UCSD-AML1 (cell line): ENCODE data around the gene CYS1.

Experiments
- DNase-seq: peaks from one replicate; lab custom pipeline; 2025; ENCODE audit not compliant: unreplicated experiment; lab: John Stamatoyannopoulos, UW

CYS1 gene

DNA sequence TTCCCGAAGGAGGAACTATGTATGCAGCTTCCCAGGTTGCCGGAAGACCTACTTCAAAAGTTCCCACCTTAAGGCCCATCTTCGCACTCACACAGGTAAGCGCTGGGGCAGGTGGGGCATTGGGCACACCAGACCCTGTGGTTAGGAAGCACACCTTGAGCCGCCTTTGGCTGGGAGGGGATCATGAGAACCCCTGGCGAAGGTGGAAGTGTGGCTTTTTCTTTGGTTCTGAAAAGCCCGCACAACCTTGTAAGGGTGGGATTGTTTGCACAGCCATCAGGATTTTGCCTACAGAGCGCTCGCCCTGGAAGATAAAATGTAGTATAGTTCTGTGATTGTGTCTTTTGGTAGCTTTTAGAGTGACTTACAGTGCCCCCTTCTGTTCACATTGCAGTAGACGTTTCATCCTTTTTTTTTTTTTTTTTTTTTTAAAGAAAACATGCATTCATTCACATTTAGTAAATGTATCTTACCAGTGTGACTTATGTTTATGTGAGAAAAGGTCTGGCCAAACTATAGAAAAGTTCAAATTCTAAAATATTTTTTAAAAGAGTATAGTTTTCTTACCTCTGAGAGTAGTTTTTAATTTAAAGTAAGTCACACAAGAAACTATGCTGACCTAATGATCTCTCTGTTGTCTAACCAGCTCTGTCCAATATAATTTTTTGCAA lies 31.6 kb downstream of the CYS1 start:
- no peak for DNase-seq

DNA sequence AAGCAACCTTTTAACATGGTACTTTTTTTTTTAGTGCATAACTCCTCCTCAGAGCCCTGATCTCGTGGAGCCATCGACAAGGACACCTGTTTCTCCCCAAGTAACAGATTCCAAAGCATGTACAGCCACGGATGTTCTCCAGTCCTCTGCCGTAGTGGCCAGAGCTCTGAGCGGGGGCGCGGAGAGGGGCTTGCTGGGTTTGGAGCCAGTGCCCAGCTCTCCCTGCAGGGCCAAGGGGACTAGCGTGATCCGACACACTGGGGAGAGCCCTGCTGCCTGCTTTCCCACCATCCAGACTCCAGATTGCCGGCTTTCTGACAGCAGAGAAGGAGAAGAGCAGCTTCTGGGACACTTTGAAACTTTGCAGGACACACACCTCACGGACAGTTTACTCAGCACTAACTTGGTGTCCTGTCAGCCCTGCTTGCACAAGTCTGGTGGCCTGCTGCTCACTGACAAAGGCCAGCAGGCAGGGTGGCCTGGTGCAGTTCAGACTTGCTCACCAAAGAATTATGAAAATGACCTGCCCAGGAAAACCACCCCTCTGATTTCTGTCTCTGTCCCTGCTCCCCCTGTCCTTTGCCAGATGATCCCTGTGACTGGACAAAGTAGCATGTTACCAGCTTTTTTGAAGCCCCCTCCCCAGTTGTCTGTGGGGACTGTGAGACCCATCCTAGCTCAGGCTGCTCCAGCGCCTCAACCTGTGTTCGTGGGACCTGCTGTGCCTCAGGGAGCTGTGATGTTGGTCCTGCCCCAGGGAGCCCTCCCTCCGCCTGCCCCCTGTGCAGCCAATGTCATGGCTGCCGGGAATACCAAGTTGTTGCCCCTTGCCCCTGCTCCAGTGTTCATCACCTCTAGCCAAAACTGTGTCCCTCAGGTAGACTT lies 32.4 kb downstream of the CYS1 start:
- no peak for DNase-seq

GRCh38 chr2:10046931-10047330 lies 33.3 kb downstream of the CYS1 start:
- DNase-seq: no peak

- DNase-seq: no peak
Measured at GRCh38 chr2:10045561-10046355, 34.5 kb downstream of the CYS1 start.

DNA sequence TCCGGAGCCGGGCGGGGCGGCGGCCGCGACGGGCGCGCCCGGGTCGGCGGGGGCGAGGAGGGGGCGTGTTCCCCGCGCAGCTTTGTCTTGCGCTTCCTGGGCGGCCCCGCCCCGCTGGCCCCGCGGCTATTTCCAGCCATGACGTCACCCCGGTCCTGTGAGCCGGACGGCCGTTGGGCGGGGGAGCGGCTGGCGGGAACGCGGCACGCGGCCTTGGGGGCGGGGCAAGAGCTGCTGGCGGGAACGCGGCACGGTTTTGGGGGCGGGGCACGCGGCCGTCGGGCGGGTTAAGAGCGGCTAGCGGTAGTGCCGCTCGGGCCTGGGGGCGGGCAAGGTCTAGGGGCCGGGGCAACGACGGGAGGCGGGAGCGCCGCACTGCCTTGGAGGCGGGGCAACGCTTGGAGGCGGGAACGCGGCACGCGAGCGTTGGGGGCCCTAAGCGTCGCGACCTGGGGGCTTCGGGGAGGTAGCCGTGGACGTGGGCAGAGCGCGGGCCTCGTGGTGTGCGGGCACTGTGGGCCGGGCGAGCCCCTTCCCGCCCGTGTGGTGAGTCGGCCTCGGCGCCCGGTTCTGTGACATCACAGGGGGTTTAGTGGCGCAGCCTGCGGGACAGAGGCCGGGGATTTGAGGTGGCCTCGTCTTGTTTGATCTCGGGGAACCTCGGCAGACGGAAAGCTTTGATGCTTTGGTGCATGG lies 36.2 kb downstream of the CYS1 start:
- peak; percentile 49 for DNase-seq

- peak; percentile 86 for DNase-seq
Measured at GRCh38 chr2:10043256-10043905, 36.8 kb downstream of the CYS1 start, which contains the start of gene KLF11. TSS of gene KLF11 (plus strand) at chr2:10043550. CDS start at chr2:10043717, 167 bp downstream.

DNA sequence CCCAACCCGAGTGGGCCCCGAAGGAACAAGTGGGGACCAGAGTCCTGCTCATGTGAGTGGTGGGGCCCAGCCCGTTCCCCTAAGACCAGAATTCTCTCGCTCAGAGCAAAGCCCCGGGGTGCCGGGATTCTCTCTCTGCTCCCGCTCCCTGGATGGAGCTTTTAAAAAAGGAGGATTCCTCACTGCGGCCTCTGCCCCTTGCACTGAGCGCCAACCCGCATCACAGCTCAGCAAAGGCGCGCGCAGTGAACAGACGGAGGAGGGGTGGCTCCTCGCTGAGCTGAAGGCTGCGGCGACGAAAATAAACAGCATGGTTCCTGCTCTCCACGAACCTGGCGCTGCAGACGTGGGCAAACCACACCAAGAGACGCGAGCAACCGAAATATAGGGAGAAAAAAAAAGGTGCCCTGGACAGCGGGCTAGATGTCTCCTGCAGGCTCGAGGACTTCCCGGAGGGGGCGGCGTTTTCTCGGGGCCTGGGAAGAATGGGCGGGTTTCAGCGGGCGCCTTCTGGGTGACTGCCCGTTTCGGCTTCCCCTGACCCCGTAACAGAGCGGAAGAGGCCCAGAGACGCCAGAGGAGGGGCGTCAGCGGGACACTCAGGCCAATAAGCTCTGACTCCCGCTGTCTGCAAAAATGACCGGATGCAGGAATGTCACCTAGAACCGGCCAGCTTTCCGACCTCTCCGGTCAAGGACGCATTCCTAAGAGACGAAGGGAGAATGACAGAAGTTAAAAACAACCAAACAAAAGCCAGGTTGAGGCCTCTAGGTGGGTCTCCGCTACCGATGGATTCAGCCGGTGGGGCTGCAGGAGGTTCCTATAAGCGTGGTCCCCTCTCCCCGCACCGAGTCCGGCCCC lies 37.7 kb downstream of the CYS1 start:
- no peak for DNase-seq

DNA sequence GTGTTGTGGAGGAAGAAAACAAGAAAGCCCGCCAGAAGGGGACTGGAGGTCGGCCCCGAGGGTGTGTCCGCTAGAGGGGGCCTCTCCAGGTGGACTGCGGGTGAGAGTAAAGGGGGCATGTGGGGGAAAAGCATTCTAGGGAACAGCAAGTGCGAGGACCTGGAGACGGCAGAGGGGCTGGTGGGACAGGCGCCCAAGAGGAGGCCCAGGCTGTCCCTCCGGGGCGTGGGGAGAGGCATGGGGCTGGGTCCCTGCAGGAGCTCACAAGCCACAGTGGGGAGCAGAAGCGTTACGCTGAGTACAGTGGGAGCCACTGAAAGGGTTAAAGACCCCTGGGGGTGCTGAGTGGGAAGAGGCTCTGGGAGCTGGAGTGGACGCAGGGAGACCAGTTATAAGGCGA lies 38.5 kb downstream of the CYS1 start:
- no peak for DNase-seq

- DNase-seq: no peak
Measured at GRCh38 chr2:10039658-10040410, 40.4 kb downstream of the CYS1 start.

GRCh38 chr2:10038716-10039115 lies 41.5 kb downstream of the CYS1 start:
- no peak for DNase-seq

DNA sequence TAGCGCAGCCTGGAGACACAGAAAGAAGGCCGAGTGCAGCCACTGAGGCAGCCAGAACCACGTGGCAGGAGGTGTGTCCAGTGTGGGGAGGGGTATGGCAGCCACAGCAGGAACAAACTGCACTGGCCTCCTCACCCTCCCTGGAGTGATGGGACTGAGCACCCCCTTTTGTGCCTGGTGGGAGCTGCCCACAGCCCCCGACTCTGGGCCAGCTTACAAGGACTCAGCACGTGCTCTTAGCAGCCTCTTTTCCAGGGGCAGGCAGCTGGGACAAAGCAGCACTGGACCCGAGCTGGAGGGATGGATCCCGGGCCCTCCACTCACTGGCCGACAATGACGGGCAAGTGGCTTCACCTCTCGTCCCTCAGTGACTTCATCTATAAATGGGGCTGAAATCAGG lies 42.1 kb downstream of the CYS1 start:
- no peak for DNase-seq

DNA sequence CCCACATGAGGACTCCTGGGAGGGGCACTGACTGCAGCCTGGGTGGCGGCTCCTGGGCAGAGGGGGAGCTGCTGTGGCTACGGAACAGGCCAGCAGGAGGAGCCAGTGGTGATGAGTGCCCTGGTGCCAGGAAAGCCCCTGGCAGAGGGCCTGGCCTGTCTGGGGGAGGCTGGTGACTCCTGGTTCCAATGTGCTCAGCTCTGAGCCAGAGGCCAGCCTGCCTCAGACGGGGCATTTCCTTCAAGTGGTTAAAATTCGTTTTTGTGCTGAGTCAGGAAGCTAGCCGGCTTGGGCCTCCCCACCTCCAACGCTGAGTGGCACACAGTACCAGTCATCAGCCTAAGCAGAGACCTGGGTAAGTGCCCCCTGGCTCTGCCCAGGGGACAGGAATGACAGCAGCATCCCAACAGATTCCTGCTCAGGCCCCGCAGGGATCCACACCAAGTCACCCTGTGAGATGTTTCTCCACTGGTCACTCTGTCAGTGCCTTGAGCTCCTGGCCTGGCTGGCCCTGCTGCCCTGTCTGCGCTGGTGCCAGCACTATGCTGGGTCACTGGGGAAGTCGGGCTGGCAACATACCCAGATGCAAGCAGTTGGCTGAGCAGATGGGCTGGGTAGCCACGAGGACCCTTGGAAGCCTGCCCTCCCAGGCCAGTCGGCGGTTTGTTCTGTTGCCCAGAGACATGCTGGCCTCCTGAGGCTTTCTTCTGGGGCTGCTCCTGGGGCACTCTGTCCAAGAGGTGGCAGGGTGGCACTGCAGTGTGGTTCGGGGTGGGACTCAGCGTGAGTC lies 43.9 kb downstream of the CYS1 start:
- peak; percentile 49 for DNase-seq

DNA sequence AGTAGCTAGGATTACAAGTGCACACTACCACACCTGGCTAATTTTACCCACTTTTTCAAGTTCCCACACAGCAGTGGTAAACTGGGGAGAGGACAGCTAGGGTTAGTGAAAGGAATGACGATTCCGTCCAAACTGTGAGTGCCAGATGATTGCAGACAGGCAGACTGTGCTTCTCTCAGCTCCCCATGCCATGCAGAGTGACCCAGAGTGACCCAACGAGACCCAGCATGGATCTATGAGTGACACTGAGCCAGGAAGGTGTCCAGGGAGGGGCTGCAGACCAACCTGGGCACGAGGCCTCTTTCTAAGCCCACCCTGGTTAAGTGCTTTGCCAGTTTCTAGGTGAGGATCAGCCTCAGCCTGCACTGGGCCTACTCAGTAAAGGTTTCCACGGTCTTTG lies 44.6 kb downstream of the CYS1 start:
- DNase-seq: no peak

DNA sequence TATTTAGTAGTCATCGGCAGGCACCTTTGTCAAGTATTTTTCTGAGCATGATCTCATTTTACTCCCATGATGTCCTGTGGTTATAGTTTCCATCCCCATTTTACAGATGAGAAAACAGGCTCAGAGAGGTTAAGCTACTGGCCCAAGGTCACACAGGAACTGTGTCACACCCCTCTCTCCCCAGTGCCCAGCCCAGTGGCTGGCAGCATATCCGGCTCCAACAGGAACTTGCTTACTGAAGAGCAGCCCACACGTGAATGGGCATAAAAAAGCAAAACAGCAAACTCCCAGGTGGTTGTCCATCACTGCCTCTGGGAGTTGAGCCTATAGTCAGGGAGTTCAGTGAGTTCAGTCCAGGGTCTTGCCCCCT lies 45.2 kb downstream of the CYS1 start:
- DNase-seq: no peak

DNA sequence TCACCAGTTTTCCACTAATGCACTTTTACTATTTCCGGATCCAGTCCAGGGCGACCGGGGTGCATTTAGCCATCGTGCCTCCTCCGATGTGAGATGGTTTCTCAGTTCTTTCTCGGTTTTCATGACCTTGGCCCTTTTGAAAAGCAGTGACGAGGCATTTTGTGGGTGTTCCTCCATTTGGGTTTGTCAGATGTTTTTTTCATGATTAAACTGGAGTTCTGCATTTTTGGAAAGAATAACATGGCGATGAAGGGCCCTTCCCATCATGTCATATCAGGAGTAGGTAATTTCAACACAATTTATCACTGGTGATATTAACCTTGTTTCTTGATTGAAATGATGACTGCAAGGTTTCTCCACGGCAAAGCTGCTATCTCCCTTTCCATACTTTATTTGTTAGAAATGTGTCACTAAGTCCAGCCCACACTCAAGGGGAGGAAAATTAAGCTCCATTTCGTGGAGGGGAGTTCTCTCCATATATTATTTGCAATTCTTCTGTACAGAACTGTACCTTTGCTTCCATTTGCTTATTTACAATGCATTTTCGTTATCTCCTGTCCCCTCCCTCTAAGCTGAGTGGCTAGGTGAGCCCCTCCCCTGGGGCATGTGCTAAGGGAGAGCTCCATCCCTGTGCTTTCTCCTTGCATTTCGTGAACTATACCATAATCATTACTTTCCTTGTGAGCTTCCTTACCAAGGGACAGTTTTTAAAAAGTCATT lies 45.7 kb downstream of the CYS1 start:
- DNase-seq: no peak

DNA sequence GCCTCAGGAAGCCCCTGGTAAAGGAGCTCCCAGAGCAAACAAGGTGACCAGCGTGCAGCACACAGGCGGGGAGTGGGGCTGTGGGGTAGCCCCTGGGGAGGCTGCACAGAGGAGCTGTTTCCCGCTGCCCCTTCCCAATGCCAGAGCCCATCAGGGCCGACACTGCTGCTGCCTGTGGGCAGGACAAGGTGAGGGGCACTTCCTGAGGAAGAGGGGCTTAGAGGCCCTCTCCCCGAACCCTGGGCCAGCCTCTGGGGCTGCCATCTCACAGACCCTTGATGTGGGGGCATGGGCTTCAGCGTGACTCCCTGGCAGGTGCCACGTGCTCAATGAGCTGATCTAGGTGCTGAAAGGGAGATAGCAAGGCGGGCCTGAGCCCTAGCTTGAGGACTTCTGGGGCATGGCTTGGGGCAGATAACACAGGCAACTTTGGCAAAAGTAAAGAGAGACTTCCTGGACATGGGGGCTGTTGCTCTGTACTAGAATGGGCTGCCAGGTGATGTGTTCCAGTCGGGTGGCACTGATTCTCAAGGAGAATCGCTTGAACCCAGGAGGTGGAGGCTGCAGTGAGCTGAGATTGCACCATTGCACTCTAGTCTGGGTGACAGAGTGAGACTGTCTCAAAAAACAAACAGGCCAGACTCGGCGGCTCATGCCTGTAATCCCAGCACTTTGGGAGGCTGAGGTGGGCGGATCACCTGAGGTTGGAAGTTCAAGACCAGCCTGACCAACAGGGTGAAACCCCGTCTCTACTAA lies 46.8 kb downstream of the CYS1 start:
- DNase-seq: no peak

DNA sequence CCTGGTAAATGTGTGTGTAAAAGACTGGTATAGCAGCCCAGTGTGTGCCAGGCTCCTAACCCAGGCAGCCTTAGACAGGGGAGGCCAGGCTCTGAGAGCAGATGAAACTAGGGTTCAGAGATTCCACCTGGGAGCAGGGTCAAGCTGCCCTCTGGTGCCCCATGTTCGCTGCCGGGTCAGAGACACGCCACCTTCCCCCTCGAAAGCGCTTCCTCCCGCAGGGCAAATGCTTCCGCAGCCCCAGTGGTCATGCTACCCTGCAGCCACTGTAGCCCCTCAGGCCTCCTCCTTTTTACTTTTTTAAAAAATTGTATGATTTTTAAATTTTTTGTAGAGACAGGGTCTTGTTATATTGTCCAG lies 47.5 kb downstream of the CYS1 start:
- DNase-seq: no peak
